NB4 (cell line): ENCODE results near the gene CAMTA1.

ENCODE experiments used
- DNase-seq: peaks from one replicate; pipeline ENCODE4 v3.0.0; 2010; ENCODE audit warnings: low read depth
- H3K4me3 ChIP-seq: one replicate; pipeline ENCODE4 v1.5.1; 2011; ENCODE audit warnings: mild to moderate bottlenecking, low read depth, low read length, moderate library complexity
- MYC ChIP-seq: IDR thresholded peaks from 2 replicates; pipeline ENCODE4 v1.6.1; 2011; ENCODE audit warnings: low read depth, low read length
- POLR2A ChIP-seq: IDR thresholded peaks from 2 replicates; pipeline ENCODE4 v1.6.1; 2011; ENCODE audit warnings: mild to moderate bottlenecking; ENCODE audit not compliant: insufficient read length; ENCODE audit errors: extremely low read depth
- TF ChIP-seq, protein P1 (sequence below): IDR thresholded peaks from one replicate; pipeline ENCODE4 v1.5.1; 2012; ENCODE audit warnings: low read depth, low read length
- TF ChIP-seq, protein P2 (sequence below): IDR thresholded peaks from 2 replicates; pipeline ENCODE4 v1.6.1; 2011; ENCODE audit warnings: low read depth, low read length

CAMTA1 gene

DNA sequence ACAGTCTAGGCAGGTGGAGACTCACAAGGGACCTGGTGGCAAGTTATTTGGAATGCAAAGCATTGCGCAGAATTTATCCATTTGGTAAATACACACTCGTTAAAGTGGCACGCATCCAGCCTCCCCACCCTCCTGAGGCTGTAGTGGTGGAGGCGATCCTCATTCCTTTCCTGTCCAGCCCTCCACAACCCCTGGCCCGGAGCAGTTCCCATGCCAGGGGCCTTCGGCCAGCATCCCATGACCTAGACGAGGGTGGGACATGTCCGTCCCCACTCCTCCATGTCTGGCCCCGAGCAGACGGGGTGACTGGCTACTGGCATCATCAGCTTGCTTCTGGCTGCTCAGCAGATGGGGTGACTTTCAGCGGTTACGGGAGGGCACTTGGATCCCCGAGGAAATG lies 704.3 kb downstream of the CAMTA1 start:
- no peak for DNase-seq

DNA sequence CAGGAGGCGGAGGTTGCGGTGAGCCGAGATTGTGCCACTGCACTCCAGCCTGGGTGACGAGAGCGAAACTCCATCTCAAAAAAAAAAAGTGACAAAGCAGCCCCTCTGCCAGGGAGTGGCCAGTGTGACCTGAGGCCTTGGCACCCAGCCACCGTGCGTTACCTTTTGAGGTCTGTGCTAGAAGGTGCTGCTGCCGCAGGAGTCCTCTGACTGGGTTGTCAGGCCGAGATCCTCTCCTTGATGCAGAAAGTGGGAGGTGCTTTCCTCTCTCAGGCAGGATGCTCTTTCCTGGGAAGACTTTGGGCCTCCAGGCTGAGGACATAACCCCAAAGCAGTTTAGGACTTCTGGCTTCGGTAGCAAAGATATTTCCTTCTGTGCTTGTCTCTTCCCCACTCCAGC lies 705.3 kb downstream of the CAMTA1 start:
- TF ChIP-seq, protein P1, sequence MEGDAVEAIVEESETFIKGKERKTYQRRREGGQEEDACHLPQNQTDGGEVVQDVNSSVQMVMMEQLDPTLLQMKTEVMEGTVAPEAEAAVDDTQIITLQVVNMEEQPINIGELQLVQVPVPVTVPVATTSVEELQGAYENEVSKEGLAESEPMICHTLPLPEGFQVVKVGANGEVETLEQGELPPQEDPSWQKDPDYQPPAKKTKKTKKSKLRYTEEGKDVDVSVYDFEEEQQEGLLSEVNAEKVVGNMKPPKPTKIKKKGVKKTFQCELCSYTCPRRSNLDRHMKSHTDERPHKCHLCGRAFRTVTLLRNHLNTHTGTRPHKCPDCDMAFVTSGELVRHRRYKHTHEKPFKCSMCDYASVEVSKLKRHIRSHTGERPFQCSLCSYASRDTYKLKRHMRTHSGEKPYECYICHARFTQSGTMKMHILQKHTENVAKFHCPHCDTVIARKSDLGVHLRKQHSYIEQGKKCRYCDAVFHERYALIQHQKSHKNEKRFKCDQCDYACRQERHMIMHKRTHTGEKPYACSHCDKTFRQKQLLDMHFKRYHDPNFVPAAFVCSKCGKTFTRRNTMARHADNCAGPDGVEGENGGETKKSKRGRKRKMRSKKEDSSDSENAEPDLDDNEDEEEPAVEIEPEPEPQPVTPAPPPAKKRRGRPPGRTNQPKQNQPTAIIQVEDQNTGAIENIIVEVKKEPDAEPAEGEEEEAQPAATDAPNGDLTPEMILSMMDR, result no peak
- TF ChIP-seq, protein P2, sequence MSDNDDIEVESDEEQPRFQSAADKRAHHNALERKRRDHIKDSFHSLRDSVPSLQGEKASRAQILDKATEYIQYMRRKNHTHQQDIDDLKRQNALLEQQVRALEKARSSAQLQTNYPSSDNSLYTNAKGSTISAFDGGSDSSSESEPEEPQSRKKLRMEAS, result no peak
- TF ChIP-seq MYC (no peak), POLR2A (no peak)
- DNase-seq, result no peak
- no peak overlapping the region for H3K4me3 ChIP-seq

More for the DNA sequence above, 704.3 kb downstream of the CAMTA1 start:
- H3K4me3 ChIP-seq, result no peak overlapping the region
- TF ChIP-seq MYC (no peak), POLR2A (no peak)
- TF ChIP-seq, protein P2, result no peak
- TF ChIP-seq, protein P1, result no peak

DNA sequence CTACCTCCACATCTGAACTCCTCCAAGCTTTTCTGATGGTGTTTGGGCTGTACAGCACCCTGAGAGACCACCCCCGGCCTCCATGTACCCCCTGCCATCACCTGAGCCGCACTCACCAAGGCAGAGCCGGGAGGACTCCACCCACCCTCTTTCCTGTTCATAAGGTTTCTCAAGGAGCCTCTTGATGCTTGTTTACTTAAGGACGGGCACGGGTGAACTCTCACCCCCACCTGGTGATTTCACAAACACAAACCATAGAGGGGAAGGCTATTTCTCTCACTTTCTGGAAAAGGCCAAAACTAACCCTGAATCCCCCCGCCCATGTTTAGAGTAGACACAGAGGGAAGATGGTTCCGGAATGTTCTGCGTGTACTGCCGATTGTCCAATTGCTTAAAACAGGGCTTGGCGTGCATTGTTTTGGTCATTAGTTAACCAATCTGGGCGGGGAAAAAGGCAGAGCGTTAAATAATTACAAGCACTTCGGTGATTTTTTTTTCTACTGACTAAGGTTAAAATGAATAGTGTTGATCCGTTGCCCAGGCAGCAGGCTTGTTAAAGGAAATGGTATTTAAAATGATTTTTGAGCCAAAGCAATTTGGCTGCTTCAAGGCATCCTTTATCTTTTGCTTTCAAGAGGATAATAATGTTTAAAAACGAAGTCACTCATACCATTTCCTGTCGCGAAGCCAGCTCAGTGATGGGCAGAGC lies 706.0 kb downstream of the CAMTA1 start:
- TF ChIP-seq POLR2A (no peak), MYC (no peak)
- TF ChIP-seq, protein P1, result no peak
- TF ChIP-seq, protein P2, result no peak
- H3K4me3 ChIP-seq, result no peak overlapping the region
- DNase-seq, result no peak

DNA sequence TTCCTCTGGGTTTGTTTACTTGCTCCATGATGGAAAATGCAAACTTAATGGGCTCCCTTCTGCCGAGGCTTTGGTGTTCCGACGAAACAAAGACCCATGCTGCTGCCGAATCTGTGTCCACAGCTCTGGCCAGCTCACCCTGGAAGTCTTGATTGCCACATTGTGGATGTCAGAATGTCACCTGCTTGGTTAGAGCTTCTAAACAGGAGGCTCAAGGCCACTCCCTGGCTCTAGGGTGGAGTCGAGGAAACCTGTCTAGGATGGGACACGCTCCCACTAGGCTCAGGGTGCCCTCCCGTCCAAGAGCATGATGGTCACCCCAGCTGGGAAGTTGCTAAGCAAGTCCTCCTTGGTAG lies 706.5 kb downstream of the CAMTA1 start:
- no peak for TF ChIP-seq MYC
- TF ChIP-seq, protein P1, result no peak
- TF ChIP-seq, protein P2, result no peak
- no peak for TF ChIP-seq POLR2A
- H3K4me3 ChIP-seq, result no peak overlapping the region
- DNase-seq, result no peak

DNA sequence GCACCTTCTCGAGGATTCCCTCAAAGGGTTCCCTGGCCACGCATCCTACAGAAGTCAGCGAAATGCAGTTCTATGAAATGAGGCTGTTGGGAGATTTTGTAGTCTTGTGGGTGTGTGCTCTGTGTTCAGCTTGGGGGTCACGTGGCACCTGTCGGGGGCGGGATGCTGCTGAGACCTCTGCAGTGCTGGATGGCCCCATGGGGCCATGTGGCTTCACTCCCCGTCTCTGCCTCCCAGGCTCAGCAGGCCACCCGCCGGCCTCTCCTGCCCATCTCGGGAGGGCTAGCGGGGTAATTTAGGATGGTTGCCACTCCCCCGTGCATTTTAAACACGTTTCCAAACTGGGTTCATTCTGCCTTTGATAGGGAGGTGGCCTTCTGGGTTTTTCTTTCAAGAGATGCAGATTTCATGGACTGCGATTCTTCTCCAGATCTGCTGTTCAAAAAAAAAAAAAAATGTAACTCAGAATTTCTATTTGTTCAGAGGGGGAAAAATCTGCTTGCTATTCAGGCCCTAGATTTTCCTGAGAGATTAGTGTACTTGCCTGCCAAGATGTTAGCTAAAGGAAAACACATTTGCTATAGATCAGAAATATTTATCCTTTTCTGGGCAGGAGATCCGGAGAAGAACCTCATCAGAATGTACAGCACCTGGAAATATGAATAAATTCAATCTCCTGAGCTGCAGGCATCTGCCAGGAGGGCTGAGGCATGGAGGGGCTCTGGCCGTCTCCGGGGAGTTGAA lies 708.6 kb downstream of the CAMTA1 start:
- DNase-seq, result no peak
- H3K4me3 ChIP-seq, result no peak overlapping the region
- TF ChIP-seq POLR2A (no peak), MYC (no peak)
- TF ChIP-seq, protein P1, result no peak
- TF ChIP-seq, protein P2, result peak; percentile 50
